ENCODE data around the gene CD55.

Gene CD55

DNA sequence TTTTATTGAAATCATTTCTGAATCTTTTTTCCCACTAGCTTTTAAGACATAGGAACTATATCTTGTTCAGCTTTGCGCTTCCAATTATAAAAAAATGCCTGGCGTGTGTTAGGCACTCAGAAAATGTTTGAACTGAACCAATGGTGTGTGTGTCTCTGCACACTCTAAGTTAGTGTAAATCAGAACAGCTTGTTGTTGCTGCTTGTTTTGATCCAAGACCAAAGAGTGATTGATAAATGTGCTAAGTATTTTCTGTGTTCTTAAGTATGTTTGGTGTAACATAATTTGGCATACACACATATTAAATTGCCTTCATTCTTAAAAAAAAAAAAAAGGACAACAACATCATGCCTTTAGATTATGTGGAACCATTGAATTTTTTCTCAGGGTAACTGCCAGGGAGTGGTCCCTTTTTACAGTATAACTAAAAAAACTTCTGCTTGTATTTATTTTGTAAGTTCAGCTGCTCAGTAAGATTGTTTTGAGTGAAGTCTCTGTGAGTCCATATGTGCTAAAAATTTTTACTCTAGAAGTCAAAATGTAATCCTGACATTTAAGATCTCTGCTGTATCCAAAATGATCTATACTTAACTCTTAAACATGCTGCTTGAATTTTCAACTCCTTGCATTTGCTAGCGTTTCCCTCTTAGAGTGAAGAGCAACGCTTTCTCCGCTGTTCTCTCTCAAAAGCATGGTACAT lies 8.7 kb downstream of the CD55 start:
- DNase-seq: no peak

DNA sequence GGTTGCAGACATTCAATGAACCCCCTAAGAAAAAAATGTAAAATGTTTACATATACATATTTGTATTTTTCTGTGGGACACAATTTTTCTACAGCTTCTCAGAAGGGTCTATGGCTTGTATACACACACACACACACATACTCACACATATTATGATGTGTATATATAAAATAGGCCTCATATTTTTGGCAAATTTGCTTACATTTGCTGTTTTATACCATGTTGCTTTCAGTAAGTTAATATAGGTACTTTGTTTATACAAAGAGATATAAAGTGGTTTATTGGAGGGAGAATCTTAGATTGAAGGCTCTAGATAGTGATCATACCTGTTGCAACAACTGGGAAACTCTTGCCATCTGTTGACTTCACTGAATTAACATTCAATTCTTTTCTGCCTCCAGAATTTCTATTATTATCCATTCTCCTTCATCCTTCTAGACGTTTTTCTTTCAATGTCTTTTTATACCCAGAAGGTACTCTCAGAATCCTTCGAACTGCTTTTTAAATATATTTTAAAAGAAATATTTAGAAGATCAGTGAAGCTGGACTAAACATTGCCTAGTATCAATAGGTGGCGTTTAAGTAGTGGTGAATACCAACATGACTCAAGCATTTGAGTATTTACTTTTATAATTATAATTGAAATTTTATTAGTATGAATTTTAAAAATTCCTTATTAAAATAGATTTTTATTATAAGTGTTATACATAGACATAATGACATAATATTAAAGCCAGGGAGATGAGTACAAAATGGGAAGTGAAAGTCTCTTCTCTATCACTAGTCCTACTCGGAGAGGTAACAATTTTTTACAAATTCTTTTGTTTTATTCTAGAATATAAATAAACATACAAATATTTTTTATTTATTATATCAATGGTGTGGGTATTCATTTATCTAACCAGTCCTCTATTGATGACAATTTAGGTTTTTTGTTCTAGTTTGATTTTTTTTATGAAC lies 10.2 kb downstream of the CD55 start:
- no peak for DNase-seq

DNA sequence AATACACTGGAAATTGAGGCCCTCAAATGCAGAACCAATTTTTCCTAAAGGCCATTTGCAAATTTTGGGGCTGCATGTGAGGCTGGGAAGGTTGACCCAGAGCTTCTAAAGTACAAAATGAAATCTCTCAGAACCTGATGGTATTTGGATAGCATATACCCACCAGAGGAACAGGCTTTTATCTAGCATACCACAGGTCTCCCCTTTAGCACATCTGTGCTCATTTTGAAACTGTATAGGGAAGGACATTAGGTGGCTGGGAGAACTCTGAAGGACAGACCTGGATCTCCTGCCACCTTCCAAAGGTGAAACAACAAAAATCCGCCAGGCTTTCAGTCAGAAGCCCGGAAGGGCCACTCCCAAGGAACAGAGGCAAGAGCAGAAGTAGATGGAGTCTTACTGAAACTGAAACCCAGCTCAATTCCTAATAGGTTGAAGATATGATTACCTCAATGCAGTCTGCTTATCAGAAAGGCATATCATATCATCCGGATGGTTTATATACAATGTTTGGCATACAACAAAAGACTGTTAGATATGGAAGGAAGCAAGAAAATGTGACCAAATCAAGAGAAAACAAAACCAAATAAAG lies 11.6 kb downstream of the CD55 start:
- DNase-seq: no peak

DNA sequence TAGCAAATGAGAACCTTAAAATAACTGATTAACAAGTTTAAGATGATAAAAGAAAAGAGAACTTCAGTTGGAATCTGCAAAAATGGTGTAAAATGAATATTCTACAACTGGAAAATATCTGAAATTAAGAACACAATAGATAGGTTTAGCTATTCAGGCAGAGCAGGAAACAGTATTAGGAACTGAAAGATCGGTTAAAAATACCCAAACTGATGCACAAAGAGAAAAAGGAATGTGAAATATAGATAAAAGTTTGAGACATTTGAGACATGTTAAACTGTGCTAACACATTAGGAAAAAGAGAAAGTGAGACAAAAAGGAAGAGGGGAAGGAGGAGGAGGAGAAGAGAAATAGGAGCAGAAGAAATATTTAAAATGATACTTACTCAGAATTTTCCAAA lies 12.1 kb downstream of the CD55 start:
- no peak for DNase-seq

DNA sequence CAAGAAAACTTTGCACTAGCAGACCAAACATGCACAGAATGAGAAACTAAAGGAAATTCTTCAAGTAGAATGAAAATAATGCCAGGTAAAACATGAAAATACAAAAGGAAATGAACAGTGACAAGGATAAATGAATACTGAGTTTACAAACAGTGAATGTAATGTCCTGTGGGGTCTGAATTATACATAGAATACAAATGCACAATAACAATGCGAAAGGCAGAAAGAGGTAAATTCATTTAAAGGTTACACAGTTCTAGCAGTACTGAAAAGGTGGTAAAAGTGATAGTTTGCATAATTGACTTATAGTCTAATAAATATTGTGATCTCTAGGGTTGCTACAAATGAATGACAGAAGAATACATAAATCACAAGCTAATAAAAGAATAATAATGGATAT lies 12.9 kb downstream of the CD55 start:
- DNase-seq: no peak

DNA sequence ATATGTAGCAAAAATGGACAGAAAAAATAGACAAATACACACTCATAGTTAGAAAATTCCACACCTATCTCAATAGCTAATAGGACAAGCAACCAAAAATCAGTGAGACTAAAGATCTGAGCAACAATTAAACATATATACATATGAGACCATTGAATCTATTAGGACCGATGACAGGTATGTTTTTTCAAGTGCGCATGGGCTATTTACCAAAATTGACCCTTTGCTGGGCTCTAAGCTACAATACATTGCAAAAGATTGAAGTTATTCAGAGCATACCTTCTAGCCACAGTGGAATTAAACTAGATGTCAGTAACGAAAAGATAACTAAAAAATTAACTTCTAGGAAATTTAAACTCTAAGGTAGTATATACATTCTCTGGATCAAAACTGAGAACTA lies 13.7 kb downstream of the CD55 start:
- DNase-seq: no peak

DNA sequence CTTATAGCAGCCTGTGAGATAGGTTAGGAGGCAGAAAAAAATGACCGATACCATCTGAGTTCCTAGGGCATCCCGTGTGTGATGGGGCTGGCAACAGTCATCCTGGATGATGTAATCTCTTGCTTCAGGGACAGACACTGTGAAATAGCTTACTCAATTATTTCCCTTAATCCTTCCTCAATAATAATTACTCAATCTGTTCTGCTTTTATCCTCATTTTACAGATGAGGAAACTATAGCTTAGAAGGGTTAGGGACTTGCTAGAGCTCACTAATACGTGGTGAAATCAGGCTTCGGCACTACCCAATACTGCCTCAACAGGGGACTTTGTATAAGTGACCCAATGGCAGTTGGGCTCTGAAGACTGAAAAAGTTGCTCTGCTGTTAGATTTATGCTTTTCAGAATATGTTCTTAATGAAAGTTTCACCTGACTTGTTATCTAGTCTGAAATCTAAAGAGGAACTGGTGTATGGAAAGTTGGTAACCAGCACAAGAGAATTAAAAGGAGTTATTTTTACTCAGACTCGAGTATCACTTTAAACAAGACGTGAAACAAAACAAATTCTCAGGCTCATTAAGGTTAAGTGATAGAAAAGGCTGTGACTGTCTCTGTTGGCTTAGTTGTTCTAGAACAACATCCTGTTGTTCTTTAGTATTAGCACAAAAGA lies 14.4 kb downstream of the CD55 start:
- no peak for DNase-seq

DNA sequence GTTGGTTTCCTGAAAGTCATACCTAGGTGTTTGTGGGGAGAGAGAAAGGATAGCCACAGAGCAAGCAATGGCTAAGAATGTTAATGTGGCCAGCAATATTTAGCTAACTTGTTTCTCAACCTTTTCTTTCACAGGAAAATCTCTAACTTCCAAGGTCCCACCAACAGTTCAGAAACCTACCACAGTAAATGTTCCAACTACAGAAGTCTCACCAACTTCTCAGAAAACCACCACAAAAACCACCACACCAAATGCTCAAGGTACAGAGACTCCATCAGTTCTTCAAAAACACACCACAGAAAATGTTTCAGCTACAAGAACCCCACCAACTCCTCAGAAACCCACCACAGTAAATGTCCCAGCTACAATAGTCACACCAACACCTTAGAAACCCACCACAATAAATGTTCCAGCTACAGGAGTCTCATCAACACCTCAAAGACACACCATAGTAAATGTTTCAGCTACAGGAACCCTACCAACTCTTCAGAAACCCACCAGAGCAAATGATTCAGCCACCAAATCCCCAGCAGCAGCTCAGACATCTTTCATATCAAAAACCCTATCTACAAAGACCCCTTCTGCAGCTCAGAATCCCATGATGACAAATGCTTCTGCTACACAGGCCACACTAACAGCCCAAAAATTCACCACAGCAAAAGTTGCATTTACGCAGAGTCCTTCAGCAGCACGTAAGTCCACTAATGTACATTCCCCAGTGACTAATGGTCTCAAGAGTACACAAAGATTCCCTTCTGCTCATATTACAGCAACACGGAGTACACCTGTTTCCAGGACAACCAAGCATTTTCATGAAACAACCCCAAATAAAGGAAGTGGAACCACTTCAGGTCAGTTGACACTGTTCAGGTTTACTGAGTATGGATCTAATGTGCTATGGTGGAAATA lies 15.3 kb downstream of the CD55 start:
- peak; percentile 24 for DNase-seq

DNA sequence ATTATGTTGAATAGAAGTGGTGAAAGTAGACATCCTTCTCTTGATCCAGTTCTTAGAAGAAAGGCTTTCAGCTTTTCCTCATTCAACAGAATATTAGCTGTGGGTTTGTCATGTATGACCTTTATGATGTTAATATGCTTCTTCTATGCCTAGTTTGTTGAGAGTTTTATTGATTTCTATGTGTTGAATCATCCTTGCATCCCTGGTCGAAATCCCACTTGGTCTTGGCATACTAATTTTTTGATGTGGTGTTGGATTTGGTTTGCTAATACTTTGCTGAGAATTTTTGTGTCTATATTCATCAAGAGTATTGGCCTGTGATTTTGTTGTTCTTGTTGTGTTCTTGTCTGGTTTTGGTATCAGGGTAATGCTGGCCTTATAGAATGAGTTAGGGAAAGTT lies 20.9 kb downstream of the CD55 start:
- DNase-seq: no peak

DNA sequence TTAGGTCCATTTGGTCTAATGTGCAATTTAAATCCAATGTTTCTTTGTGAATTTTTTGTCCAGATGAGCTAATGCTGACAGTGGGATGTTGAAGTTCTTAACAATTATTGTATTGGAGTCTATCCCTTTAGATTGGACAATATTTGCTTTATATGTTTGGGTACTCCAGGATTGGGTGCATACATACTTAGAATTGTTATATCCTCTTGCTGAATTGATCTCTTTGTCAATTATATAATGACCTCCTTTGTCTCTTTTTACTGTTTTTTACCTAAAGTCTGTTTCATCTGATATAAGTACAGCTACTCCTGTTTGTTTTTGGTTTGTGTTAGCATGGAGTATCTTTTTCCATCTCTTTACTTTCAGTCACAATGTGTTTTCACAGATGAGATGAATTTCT lies 22.2 kb downstream of the CD55 start:
- no peak for DNase-seq

DNA sequence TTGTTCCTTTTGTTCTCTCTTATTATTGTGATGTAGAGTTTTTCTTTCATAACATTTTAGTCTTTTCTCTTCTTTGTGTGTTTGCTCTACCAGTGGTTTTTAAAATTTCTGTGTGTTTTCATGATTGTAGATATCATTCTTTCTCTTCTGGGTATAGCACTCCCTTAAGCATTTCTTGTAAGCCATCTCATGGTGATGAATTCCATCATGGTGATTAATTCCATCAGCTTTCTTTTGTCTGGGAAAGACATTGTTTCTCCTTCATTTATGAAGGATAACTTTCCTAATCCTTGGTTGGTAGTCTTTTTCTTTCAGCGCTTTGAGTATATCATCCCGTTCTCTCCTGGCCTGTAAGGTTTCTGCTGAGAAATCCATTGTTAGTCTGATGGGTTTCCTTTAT lies 22.7 kb downstream of the CD55 start:
- no peak for DNase-seq

DNA sequence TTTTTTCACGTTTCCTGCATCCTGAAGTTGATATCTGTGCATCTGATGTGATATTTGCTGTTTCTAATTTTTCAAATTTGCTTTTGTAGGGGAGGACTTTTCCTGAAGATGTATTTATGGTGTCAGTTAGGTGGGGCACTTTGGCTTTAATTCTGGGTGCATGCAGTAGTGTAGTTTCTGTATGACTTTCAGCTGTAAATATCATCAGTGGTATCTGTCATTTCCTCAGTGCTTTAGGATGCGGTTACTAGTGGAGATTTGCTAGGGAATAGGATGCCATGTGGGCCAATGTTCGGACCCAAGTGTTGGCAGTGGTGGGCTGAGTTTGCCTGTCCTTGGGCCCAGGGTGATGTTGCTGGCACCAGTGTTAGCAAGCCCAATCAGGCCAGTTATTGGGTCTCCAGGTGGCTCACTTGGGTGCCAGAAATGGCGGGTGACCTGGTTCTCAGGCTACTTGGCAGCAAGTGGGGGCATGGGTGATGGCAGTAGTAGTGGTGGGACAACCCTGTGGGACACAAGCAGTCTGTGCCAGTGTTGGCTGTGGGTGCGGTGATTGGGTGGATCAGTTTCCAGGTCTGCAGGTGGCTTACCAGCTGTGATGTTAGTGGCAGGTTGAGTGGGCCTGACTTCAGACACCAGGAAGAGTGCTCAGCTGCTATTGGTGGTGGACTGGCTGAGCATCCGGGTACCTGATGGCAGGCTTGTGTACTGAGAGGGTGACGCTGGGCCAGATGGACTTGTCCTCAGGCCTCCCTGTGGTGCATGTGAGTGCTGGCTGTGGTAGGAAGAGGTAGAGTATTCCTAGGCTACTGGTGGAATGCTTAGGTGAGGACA lies 24.4 kb downstream of the CD55 start:
- no peak for DNase-seq

DNA sequence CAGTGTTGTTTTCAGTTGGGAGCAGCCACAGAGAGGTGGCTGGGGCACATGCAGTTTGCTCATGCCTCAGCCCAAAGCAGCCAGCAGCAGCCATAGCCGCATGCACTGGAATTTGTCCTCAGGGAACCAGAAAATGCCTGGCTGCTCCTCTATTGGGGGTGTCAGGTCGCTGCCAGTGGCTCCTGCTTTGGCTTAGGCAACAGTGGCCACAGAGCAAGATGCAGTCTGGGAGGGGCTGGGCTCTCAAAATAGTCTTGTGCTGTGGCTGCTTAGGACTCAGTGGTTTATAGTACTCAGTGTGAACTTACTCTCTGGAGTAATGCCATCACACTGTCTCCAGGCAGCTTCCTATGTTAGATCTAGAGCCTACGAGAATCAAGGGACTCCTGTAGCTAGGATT lies 25.0 kb downstream of the CD55 start:
- DNase-seq: no peak

DNA sequence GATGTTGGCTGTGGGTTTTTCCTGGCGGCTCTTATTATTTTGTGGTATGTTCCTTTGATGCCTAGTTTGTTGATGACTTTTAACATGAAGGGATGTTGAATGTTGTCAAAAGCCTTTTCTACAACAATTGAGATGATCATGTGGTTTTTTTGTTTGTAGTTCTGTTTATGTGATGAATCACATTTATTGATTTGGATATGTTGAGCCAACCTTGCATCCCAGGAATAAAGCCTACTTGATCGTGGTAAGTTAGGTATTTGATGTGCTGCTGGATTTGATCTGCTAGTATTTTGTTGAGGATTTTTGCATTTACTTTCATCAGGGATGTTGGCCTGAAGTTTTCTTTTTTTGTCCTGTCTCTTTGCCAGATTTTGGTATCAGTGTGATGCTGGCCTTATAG lies 28.5 kb downstream of the CD55 start:
- no peak for DNase-seq

DNA sequence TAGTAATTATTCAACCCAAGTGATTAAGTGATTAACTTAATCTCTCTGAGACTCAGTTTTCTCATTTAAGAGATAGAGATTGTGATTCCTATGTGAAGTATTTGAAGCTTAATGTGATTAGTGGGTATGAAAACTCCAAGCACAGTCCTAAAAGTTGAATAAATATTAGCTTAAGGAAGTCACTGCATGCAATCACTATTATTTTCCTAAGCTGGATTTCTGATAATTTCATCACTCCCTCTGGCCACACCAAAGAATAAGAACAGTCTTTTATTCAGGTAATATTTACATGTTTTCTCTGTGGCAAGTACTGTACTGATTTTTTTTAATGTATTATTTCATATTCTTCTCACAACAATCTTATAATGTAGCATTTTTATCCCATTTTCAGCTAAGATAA lies 31.1 kb downstream of the CD55 start:
- no peak for DNase-seq

DNA sequence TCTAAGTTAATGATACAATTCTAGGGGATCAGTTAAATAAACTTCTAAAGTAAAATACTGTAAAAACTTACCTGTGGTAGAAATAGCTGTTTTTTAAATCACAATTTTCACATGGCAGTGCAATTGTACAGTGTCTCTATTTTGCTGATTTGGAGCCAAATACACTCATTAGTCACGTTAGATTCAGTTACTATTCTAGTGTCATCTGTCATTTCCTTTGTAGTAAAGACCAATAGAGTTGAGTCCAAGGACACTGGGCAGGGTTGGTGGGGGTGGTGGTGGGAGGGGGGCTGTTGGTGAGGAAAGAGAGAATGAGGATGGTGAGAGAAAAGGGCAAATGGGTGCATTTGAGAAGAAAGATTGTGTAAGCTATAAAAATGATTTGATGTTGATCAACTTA lies 33.6 kb downstream of the CD55 start:
- no peak for DNase-seq

DNA sequence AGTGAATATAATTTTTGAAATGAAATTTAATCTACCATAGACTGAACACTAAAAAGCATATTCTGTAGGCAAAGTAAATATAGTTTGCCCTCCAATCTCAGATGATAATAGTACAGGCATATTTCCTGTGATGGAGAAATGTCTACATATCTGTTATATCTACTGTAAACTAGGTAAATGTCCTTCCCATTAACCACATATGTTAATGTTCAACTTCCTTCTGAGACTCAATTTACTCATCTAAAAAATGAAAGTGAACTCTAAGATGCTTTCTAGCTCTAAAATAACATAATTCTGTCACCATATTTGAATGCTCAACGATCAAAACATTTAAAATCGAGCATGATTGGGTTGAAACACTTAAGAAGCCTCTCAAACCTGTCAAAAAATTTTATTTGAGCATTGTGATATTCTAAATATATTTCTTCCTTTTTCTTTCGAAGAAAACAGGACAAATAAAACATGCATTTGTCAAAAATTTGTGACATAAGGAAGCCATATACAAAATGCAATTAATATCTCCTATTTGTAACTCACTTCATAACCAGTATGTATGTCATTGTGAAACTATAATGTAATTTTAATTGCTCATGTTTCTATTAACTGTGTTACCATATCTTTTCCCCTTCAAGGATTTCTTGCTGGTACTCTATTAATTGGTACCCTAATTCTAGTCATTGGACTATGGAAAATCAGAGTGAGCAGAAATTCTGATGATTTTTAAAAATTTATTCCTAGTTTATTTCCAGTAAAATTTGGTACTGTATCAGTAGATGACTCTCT lies 34.2 kb downstream of the CD55 start:
- no peak for DNase-seq

DNA sequence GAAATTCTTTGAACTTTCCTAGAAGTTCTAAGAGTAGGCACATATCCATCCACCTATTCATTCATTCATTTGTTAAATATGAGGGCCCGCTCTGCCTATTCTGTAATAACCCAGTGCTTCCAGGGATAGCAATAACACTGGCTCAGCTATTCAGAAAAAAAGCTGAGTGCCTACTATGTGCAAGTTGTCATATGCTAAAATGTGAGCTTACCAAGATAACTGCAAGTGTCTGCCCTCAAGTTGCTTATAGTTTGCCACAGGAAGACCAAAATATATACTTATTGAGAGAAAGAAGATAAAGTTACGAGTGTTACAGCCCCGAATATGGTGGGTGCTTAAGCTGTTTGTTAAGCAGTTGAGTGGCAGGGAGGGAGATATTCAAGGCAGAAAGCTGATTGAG lies 39.6 kb downstream of the CD55 start:
- DNase-seq: no peak

DNA sequence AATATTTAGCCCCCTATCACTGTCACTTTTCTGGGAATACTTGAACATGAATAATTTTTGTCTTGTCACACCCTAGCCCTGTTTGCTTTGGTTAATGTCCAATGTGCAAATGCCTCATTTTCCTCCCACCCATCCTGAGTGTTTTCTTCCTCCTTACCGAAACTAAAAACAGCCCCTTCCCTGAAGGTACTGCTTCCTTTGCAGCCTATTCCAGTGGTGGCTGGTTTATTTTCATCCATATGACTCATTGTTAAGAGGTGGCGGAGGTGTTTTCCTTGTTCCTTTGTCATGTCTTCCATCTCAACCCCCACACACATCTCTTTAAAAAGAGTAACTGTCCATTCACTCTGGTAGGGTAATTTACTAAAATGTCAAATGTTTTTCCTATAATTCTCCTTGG lies 40.4 kb downstream of the CD55 start:
- no peak for DNase-seq

Data from activated T-cell treated with anti-CD3 and anti-CD28 coated beads, Interleukin-2, amount 50 U/mL, for 1 hour (primary cell).